SK-N-MC (cell line): ENCODE data around the gene IL36B.

Source experiments
- DNase-seq: peaks from one replicate; pipeline ENCODE4 v3.0.0-alpha.2; 2011; ENCODE audit warnings: low read depth, low spot score
- H3K27ac ChIP-seq: fragments of 200-600 bp; sonication (generic); 2 replicates; pipeline ENCODE4 v1.5.1; 2016; ENCODE audit warnings: mixed run types
- H3K36me3 ChIP-seq: fragments of 200-600 bp; sonication (generic); 2 replicates; pipeline ENCODE4 v1.6.1; 2017; ENCODE audit warnings: antibody characterized with exemption, low read length, mixed read lengths; ENCODE audit not compliant: insufficient read depth
- H3K4me3 ChIP-seq: fragments of 200-600 bp; sonication (generic); 2 replicates; pipeline ENCODE4 v1.5.1; 2016
- H3K9ac ChIP-seq: fragments of 200-600 bp; sonication (generic); 2 replicates; pipeline ENCODE4 v1.8.0; 2017; ENCODE audit warnings: mixed run types, mixed read lengths; ENCODE audit not compliant: insufficient read length
- H3K9me3 ChIP-seq: fragments of 200-600 bp; sonication (generic); 2 replicates; pipeline ENCODE4 v1.6.1; 2017; ENCODE audit warnings: low read depth, mild to moderate bottlenecking, antibody characterized with exemption, low read length, moderate library complexity, mixed read lengths
- EZH2 ChIP-seq: fragments of 200-600 bp; sonication (generic); IDR thresholded peaks from one replicate; pipeline ENCODE4 v1.6.1; 2017; ENCODE audit warnings: antibody characterized with exemption
- FOXP2 ChIP-seq: optimal IDR thresholded peaks from 2 replicates; pipeline ENCODE3; 2011; ENCODE audit warnings: mild to moderate bottlenecking, moderate library complexity; ENCODE audit not compliant: insufficient read depth; ENCODE audit errors: extremely low read length, control extremely low read depth
- POLR2AphosphoS5 ChIP-seq: IDR thresholded peaks from 2 replicates; pipeline ENCODE4 v1.6.1; 2012; ENCODE audit warnings: mild to moderate bottlenecking, low read depth, low read length, borderline replicate concordance

The IL36B gene

GRCh38 chr2:113069676-113070605, 17.3 kb upstream of the IL36B start:
- no peak for TF ChIP-seq POLR2AphosphoS5
- TF ChIP-seq FOXP2 = no peak
- TF ChIP-seq EZH2 = no peak
- DNase-seq = no peak
- no peak overlapping the region for H3K27ac ChIP-seq
- no peak overlapping the region for H3K4me3 ChIP-seq
- H3K36me3 ChIP-seq = no peaks in the 10 kb centered on the region
- H3K9ac ChIP-seq = no peak overlapping the region
- H3K9me3 ChIP-seq = no peaks in the 10 kb centered on the region

DNA sequence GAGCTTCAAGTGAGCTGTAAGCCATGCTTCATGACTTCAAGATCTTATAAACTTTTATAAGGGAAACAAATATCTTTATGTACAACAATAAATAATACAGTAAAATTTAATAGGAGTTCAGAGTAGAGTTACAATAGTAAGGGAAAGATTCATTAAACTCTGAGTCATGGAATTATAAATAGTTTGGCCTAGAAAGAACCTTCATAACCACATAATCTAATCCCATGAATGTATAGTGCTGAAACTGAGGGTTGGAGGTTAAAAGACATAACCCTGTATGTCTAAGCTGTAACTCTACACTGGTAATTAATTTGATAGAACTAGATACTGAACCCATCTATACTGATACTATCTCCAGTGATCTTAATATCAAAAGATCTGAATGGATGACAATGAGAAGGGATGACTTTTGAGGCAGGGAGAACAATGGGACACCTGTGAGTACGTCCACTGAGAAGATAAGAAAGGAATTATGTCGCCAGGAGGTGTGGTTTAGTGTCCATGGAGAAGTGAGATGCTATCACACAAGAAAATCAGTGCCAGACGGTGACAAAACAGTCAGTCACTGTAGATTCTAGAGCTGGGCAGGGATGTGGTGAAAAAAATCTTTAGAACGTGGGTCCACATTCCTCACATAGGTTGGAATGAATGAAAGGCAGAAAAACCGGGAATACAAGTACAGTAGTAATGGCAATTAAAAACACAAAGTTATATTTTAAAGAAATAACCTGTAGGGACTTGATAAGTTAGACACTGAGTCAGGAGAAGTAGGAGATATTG, 16.2 kb upstream of the IL36B start:
- H3K36me3 ChIP-seq = no peaks in the 10 kb centered on the region
- H3K9ac ChIP-seq = no peak overlapping the region
- H3K9me3 ChIP-seq = no peaks in the 10 kb centered on the region
- no peak overlapping the region for H3K27ac ChIP-seq
- H3K4me3 ChIP-seq = no peak overlapping the region
- TF ChIP-seq FOXP2 = no peak
- no peak for TF ChIP-seq EZH2
- no peak for TF ChIP-seq POLR2AphosphoS5
- no peak for DNase-seq

DNA sequence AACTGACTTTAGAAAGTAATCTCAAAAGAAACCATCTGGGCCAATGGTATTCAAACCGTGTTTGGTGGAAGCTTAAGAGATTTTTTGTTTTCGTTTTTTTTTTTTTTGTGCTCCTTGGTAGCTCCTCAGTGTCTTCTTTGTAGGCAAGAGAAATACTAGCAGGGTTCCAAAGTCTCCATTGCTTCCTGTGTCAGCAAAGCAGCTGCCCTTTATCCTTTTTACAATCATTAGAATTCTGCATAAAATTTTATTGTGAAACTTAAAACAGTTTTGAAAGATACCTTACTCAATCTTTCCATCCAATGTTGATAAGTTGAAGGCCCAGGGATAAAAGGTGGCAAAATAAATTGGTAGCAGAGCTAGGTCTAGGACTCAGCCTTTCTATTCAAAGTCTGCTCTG, 15.6 kb upstream of the IL36B start:
- no peak overlapping the region for H3K27ac ChIP-seq
- no peaks in the 10 kb centered on the region for H3K9me3 ChIP-seq
- H3K9ac ChIP-seq = no peak overlapping the region
- TF ChIP-seq FOXP2 (no peak), EZH2 (no peak), POLR2AphosphoS5 (no peak)
- H3K4me3 ChIP-seq = no peak overlapping the region
- no peak for DNase-seq
- no peaks in the 10 kb centered on the region for H3K36me3 ChIP-seq

GRCh38 chr2:113067681-113068080, 15.0 kb upstream of the IL36B start, which contains the start of gene IL1F10:
IL1F10 (plus strand) TSS chr2:113067970; CDS start chr2:113072739, 4,769 bp downstream.
- H3K9me3 ChIP-seq = no peaks in the 10 kb centered on the region
- DNase-seq = no peak
- H3K36me3 ChIP-seq = no peaks in the 10 kb centered on the region
- H3K27ac ChIP-seq = no peak within 1 kb of the TSS
- no peak within 1 kb of the TSS for H3K4me3 ChIP-seq
- no peak within 1 kb of the TSS for H3K9ac ChIP-seq
- no peak for TF ChIP-seq FOXP2
- TF ChIP-seq POLR2AphosphoS5 = no peak
- no peak for TF ChIP-seq EZH2

DNA sequence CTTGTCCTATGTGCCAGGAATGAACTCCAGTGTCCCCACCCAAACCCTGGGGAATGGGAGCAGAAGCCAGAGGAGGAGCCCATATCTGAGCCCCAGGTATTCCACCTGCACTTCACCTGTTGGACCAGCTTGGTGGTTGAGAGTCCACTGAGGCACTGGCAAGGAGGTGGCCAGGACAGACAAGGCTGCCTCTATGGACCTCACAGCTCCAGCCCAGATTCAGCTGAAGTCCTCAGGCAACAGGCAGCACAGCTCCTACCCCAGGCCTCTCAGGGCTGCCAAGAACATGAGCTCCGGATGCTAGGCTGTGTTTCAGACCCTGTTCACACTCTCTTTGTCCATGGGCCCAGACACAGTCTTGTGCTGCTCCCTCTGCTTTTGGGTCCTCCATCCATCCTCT, 12.2 kb upstream of the IL36B start:
- Histone ChIP-seq H3K9ac (no peak overlapping the region), H3K27ac (no peak overlapping the region), H3K4me3 (no peak overlapping the region), H3K36me3 (no peaks in the 10 kb centered on the region), H3K9me3 (no peaks in the 10 kb centered on the region)
- DNase-seq = no peak
- TF ChIP-seq FOXP2 (no peak), EZH2 (no peak), POLR2AphosphoS5 (no peak)

DNA sequence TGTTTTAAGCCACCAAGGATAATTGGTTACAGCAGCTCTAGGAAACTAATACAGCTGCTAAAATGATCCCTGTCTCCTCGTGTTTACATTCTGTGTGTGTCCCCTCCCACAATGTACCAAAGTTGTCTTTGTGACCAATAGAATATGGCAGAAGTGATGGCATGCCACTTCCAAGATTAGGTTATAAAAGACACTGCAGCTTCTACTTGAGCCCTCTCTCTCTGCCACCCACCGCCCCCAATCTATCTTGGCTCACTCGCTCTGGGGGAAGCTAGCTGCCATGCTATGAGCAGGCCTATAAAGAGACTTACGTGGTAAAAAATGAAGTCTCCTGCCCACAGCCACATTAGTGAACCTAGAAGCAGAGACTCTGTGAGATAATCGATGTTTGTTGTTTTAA, 11.6 kb upstream of the IL36B start:
- Histone ChIP-seq H3K36me3 (no peaks in the 10 kb centered on the region), H3K9ac (no peak overlapping the region), H3K9me3 (no peaks in the 10 kb centered on the region), H3K27ac (no peak overlapping the region), H3K4me3 (no peak overlapping the region)
- DNase-seq = no peak
- TF ChIP-seq POLR2AphosphoS5 (no peak), EZH2 (no peak), FOXP2 (no peak)

DNA sequence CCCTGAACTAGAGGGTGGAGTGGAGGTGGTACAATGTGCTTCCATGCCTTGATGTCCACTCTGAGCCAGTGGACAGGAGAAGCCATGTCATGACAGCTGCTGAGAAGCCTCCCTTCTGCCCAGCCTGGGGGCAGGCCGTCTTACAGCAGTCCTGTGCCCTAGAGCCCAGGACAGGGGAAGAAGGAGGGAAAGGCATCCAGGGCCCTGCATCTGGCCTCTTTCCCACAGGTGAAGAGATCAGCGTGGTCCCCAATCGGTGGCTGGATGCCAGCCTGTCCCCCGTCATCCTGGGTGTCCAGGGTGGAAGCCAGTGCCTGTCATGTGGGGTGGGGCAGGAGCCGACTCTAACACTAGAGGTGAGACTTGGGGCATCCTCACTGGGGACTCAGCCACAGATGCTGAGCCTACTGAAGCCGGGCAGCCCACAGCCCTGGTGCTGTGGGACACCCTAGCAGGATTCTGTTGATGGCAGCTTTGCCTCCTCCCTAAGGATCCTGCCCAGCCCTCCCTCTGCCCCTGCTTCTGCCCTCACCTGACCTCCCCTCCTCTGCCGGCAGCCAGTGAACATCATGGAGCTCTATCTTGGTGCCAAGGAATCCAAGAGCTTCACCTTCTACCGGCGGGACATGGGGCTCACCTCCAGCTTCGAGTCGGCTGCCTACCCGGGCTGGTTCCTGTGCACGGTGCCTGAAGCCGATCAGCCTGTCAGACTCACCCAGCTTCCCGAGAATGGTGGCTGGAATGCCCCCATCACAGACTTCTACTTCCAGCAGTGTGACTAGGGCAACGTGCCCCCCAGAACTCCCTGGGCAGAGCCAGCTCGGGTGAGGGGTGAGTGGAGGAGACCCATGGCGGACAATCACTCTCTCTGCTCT, 9.5 kb upstream of the IL36B start:
- H3K4me3 ChIP-seq = no peak overlapping the region
- no peak for DNase-seq
- TF ChIP-seq FOXP2 = no peak
- TF ChIP-seq POLR2AphosphoS5 = no peak
- TF ChIP-seq EZH2 = no peak

GRCh38 chr2:113061241-113061640, 8.6 kb upstream of the IL36B start:
- H3K4me3 ChIP-seq = no peak overlapping the region
- TF ChIP-seq FOXP2 = no peak
- no peak for TF ChIP-seq EZH2
- no peak for TF ChIP-seq POLR2AphosphoS5

More for the DNA sequence above, 9.5 kb upstream of the IL36B start:
- Histone ChIP-seq H3K9ac (no peak overlapping the region), H3K9me3 (no peaks in the 10 kb centered on the region), H3K36me3 (no peaks in the 10 kb centered on the region), H3K27ac (no peak overlapping the region)

More at GRCh38 chr2:113061241-113061640, 8.6 kb upstream of the IL36B start:
- DNase-seq = no peak
- Histone ChIP-seq H3K9me3 (no peaks in the 10 kb centered on the region), H3K36me3 (no peaks in the 10 kb centered on the region), H3K9ac (no peak overlapping the region), H3K27ac (no peak overlapping the region)
